CD4-positive, alpha-beta T cell (primary cell): Measurements from ENCODE around the gene CADM2. TPM values are rescaled to one million over a fixed set of nuclear protein-coding genes. Genes with fewer than 3 reads are reported as not detected.

Experiments used
- ATAC-seq: fragments of 200-7000 bp; cut with Tn5 transposase; one replicate; pipeline ENCODE4 v1.10.0; 2022; ENCODE audit warnings: mild to moderate bottlenecking; ENCODE audit not compliant: poor library complexity
- CTCF ChIA-PET: fragments of 350-600 bp; sonication (Branson Sonifier 250); formaldehyde crosslinking; loops from one replicate; lab custom pipeline; 2021; ENCODE audit warnings: antibody characterized with exemption, inconsistent platforms; lab: Charles Lee
- POLR2A ChIA-PET: fragments of 350-600 bp; sonication (Branson Sonifier 250); formaldehyde crosslinking; loops from one replicate; lab custom pipeline; 2021; ENCODE audit warnings: antibody characterized with exemption, inconsistent platforms; lab: Charles Lee
- DNase-seq, 14 experiments: peaks; one replicate each; pipeline ENCODE4 v3.0.0-alpha.2; 2013 to 2020; ENCODE audit warnings: mixed read lengths in 2 of 14
- H3K27ac ChIP-seq, 2 donors: one replicate each; pipeline versions ENCODE4 v1.5.1 to v1.7.0; 2013; ENCODE audit warnings: low read length in 2 of 2, low read depth in 1 of 2, mild to moderate bottlenecking in 1 of 2
- H3K27me3 ChIP-seq, 2 experiments: 1 replicate in 1 of 2; 2 replicates in 1 of 2; pipeline versions ENCODE4 v1.6.1 to v1.7.0; 2013; ENCODE audit warnings: low read length in 2 of 2, control low read depth in 1 of 2, mild to moderate bottlenecking in 1 of 2, moderate library complexity in 1 of 2; ENCODE audit not compliant: insufficient read depth in 2 of 2, control insufficient read depth in 1 of 2
- H3K36me3 ChIP-seq: one replicate; pipeline ENCODE4 v1.6.1; 2013; ENCODE audit warnings: low read length, control low read depth; ENCODE audit not compliant: insufficient read depth
- H3K4me1 ChIP-seq: one replicate; pipeline ENCODE4 v1.6.1; 2013; ENCODE audit warnings: low read length, control low read depth; ENCODE audit not compliant: insufficient read depth
- H3K4me3 ChIP-seq: one replicate; pipeline ENCODE4 v1.5.1; 2013; ENCODE audit warnings: mild to moderate bottlenecking, low read length, moderate library complexity
- H3K9me3 ChIP-seq, 2 experiments: 1 replicate in 1 of 2; 2 replicates in 1 of 2; pipeline versions ENCODE4 v1.6.1 to v1.7.0; 2013; ENCODE audit warnings: low read length in 2 of 2, mild to moderate bottlenecking in 2 of 2, control low read depth in 1 of 2, moderate library complexity in 1 of 2; ENCODE audit not compliant: control insufficient read depth in 1 of 2, insufficient read depth in 1 of 2
- H3K27ac Mint-ChIP-seq: one replicate; pipeline ENCODE4 v1.8.0; 2020; ENCODE audit warnings: mixed read lengths
- H3K27me3 Mint-ChIP-seq: one replicate; pipeline ENCODE4 v1.8.0; 2021; ENCODE audit warnings: mixed read lengths
- H3K36me3 Mint-ChIP-seq: one replicate; pipeline ENCODE4 v1.8.0; 2021; ENCODE audit warnings: low read depth, mixed read lengths
- H3K4me1 Mint-ChIP-seq: one replicate; pipeline ENCODE4 v1.8.0; 2021; ENCODE audit warnings: low read depth, mixed read lengths
- H3K4me3 Mint-ChIP-seq: one replicate; pipeline ENCODE4 v1.8.0; 2020; ENCODE audit warnings: mild to moderate bottlenecking, mixed read lengths
- H3K9me3 Mint-ChIP-seq: one replicate; pipeline ENCODE4 v1.8.0; 2020; ENCODE audit warnings: mixed read lengths
- CTCF ChIP-seq: fragments of 200-600 bp; IDR thresholded peaks from one replicate; pipeline ENCODE4 v1.8.0; 2022; ENCODE audit warnings: antibody characterized with exemption, mild to moderate bottlenecking
- intact Hi-C, 2 experiments: fragments of 100-400 bp; cut with DNase I in 1 of 2; cut with micrococcal nuclease in 1 of 2; formaldehyde crosslinking; loops; one replicate each; pipeline versions ENCODE4 v1.15.1 to v1.9.0; 2023 to 2025; cut with DNase I, micrococcal nuclease
- total RNA-seq, 174 experiments: library from RNA in 2 of 174; stranded (reverse) in 2 of 174; gene quantifications; one replicate each; pipeline ENCODE4 v1.2.3 and lab custom pipeline; 2021 to 2026

CADM2 gene
- total RNA-seq, 2 experiments from 2014 or later = 0.03 to 0.11 TPM

- Histone ChIP-seq H3K36me3 (no peaks in the 10 kb centered on the region), H3K4me3 (no peak overlapping the region), H3K27me3 (no peaks in the 10 kb centered on the region), H3K4me1 (no peaks in the 10 kb centered on the region), H3K9me3 (peaks cover 0 to 11% of the 10 kb centered on the region in 2 experiments), H3K27ac (no peak overlapping the region)
- no peak overlapping the region for H3K4me3 Mint-ChIP-seq
- no peak for DNase-seq
- POLR2A ChIA-PET = no interaction called here
- no peak for TF ChIP-seq CTCF
- intact Hi-C loops = no loop called here
- no peaks in the 10 kb centered on the region for H3K36me3 Mint-ChIP-seq
- ATAC-seq = no peak
- no peaks in the 10 kb centered on the region for H3K27me3 Mint-ChIP-seq
- no peaks in the 10 kb centered on the region for H3K9me3 Mint-ChIP-seq
- H3K27ac Mint-ChIP-seq = no peak overlapping the region
- no peaks in the 10 kb centered on the region for H3K4me1 Mint-ChIP-seq
- CTCF ChIA-PET = no interaction called here
Observed at GRCh38 chr3:85487375-85487774, 528.6 kb downstream of the CADM2 start.

- H3K4me3 Mint-ChIP-seq = no peak overlapping the region
- intact Hi-C loops = no loop called here
- H3K9me3 Mint-ChIP-seq = no peaks in the 10 kb centered on the region
- H3K36me3 ChIP-seq = no peaks in the 10 kb centered on the region
- H3K36me3 Mint-ChIP-seq = no peaks in the 10 kb centered on the region
- H3K4me3 ChIP-seq = no peak overlapping the region
- no peaks in the 10 kb centered on the region for H3K27me3 Mint-ChIP-seq
- no peak overlapping the region for H3K27ac ChIP-seq
- H3K4me1 ChIP-seq = no peaks in the 10 kb centered on the region
- no peaks in the 10 kb centered on the region for H3K4me1 Mint-ChIP-seq
- no peak for DNase-seq
- peaks cover 0 to 16% of the 10 kb centered on the region in 2 experiments for H3K9me3 ChIP-seq
- H3K27me3 ChIP-seq = no peaks in the 10 kb centered on the region
- no peak for ATAC-seq
- no peak for TF ChIP-seq CTCF
- ChIA-PET POLR2A (no interaction called here), CTCF (no interaction called here)
- no peak overlapping the region for H3K27ac Mint-ChIP-seq
Observed at GRCh38 chr3:85495602-85496001, 536.8 kb downstream of the CADM2 start.

GRCh38 chr3:85498177-85498576 is 539.4 kb downstream of the CADM2 start:
- no peak for TF ChIP-seq CTCF
- Histone ChIP-seq H3K36me3 (no peaks in the 10 kb centered on the region), H3K4me3 (no peak overlapping the region), H3K27ac (no peak overlapping the region), H3K27me3 (no peaks in the 10 kb centered on the region), H3K4me1 (no peaks in the 10 kb centered on the region), H3K9me3 (peaks cover 0 to 9% of the 10 kb centered on the region in 2 experiments)
- ATAC-seq (no peak), DNase-seq (no peak)
- Mint-ChIP-seq H3K27ac (no peak overlapping the region), H3K27me3 (no peaks in the 10 kb centered on the region), H3K9me3 (peaks cover 2% of the 10 kb centered on the region), H3K36me3 (no peaks in the 10 kb centered on the region), H3K4me3 (no peak overlapping the region), H3K4me1 (no peaks in the 10 kb centered on the region)
- ChIA-PET POLR2A (no interaction called here), CTCF (interaction anchor here (0.7 kb wide), 1 partner anchor 33 kb away, joined by 4 read pairs; no protein-coding TSS in a partner anchor)
- intact Hi-C loops = no loop called here
